GM19324 (cell line): Measurements from ENCODE around the gene ECE2.

Experiments used
- ATAC-seq: cut with Tn5 transposase; IDR thresholded peaks from one replicate; pipeline ENCODE4 v1.9.1; 2021; ENCODE audit warnings: mild to moderate bottlenecking, moderate library complexity; ENCODE audit not compliant: unreplicated experiment, low FRiP score

ECE2 gene

GRCh38 chr3:184275961-184276910 is at the start of gene ECE2:
Gene ECE2, plus strand, starts transcription at chr3:184276022. Its CDS starts 132 bp downstream, at chr3:184276154.
- no peak for ATAC-seq

GRCh38 chr3:184227481-184227935 is 48.3 kb upstream of the ECE2 start:
- no peak for ATAC-seq

- ATAC-seq = no peak
These were observed 47.3 kb upstream of the ECE2 start for GRCh38 chr3:184228376-184229137.

- ATAC-seq = peak; percentile 84
These were observed 46.3 kb upstream of the ECE2 start, which contains the start of gene VWA5B2 for GRCh38 chr3:184229394-184230080. Gene VWA5B2, plus strand, starts transcription at chr3:184229585. Its CDS starts 944 bp downstream, at chr3:184230529.

- ATAC-seq = peak; percentile 4
These were observed 45.7 kb upstream of the ECE2 start for GRCh38 chr3:184230081-184230602.

- no peak for ATAC-seq
These were observed 45.0 kb upstream of the ECE2 start for GRCh38 chr3:184230603-184231528.

- ATAC-seq = no peak
These were observed 44.2 kb upstream of the ECE2 start for GRCh38 chr3:184231671-184232070.

- no peak for ATAC-seq
These were observed 42.5 kb upstream of the ECE2 start for GRCh38 chr3:184233127-184233843.

- ATAC-seq = no peak
These were observed 41.6 kb upstream of the ECE2 start for GRCh38 chr3:184234224-184234623.

- no peak for ATAC-seq
These were observed 41.0 kb upstream of the ECE2 start for GRCh38 chr3:184234671-184235380.

- ATAC-seq = no peak
These were observed 40.3 kb upstream of the ECE2 start for GRCh38 chr3:184235381-184236032.

- ATAC-seq = no peak
These were observed 39.8 kb upstream of the ECE2 start for GRCh38 chr3:184236033-184236410.

GRCh38 chr3:184236636-184237035 is 39.2 kb upstream of the ECE2 start:
- ATAC-seq = no peak

GRCh38 chr3:184237211-184237610 is 38.6 kb upstream of the ECE2 start:
- no peak for ATAC-seq

- no peak for ATAC-seq
These were observed 38.0 kb upstream of the ECE2 start for GRCh38 chr3:184237807-184238206.

GRCh38 chr3:184238246-184238818 is 37.5 kb upstream of the ECE2 start:
- no peak for ATAC-seq

GRCh38 chr3:184239221-184239620 is 36.6 kb upstream of the ECE2 start:
- no peak for ATAC-seq
